ENCODE data around the gene IGFBP6. TPM values are rescaled to one million over a fixed set of nuclear protein-coding genes. Genes with fewer than 3 reads are reported as not detected.
"Not testable (repeated sequence)": the region's sequence is repeated elsewhere in the genome, so short reads cannot be mapped to it uniquely, and the experiment has no call there.

IGFBP6 gene
- total RNA-seq, 1 donor from 2014 or later, result 195 TPM

DNA sequence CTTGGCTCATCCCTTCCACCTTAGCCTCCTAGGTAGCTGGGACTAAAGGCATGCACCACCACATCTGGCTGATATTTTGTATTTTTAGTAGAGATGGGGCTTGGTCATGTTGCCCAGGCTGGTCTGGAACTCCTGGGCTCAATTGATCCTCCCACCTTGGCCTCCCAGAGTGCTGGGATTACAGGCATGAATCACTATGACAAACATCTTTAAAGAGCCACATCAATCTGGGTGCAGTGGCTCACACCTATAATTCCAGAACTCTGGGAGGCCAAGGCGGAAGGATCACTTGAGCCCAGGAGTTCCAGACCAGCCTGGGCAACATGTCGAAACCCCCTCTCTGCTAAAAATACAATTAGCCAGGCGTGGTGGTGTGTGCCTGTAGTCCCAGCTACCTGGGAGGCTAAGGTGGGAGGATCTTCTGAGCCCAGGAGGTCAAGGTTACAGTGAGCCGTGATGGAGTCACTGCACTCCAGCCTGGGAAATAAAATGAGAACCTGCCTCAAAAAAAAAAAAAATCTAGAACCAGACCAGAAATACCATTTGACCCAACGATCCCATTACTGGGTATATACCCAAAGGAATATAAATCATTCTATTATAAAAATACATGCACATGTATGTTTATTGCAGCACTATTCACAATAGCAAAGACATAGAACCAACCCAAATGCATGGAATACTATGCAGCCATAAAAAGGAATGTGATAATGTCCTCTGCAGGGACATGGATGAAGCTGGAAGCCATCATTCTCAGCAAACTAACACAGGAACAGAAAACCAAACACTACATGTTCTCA is 2.5 kb upstream of the IGFBP6 start:
- DNase-seq (ENCODE audit: low spot score), result peak; percentile 39

GRCh38 chr12:53095596-53095895 is 1.9 kb upstream of the IGFBP6 start:
- peak; percentile 26 for DNase-seq (ENCODE audit: low spot score)

GRCh38 chr12:53096089-53096741 is 1.3 kb upstream of the IGFBP6 start:
- DNase-seq (ENCODE audit: low spot score), result peak; percentile 91

- peak; percentile 49 for DNase-seq (ENCODE audit: low spot score)
These were observed 708 bp upstream of the IGFBP6 start for GRCh38 chr12:53096759-53097158.

GRCh38 chr12:53097207-53097563 is 282 bp upstream of the IGFBP6 start:
- DNase-seq (ENCODE audit: low spot score), result peak; percentile 78

DNA sequence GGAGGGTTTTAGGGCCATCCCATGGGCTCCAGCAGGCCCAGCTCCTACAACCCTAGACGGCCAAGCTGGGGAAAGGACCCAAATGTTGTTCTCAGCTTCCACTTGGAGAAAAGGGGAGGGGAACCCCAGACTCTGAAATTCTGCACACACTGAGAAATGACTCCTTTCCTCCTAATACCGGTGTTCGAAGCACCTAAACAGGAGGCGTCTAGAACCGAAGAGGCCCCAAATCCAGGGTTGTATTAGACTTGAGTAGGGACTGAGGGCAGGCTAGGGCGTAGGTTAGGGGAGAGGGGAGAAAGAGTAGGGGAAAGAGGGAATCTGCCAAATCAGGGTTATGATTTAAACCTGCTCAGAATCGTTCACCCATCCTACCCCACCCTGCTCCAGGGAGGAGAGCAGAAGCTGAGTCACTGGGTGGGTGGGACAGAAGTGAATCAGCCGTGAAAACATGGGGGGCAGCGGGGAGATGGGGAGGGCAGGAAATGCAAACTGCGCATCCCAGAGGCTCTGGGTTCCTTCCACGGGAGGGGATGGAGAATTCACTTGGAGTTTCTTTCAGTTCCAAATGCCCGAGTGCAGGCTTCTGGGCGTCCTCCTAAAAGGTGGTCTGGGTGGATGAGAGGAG is 1.0 kb downstream of the IGFBP6 start:
- peak; percentile 84 for DNase-seq (ENCODE audit: low spot score)

GRCh38 chr12:53099071-53099882 is 1.8 kb downstream of the IGFBP6 start:
- DNase-seq (ENCODE audit: low spot score), result peak; percentile 97

GRCh38 chr12:53100466-53101151 is 3.1 kb downstream of the IGFBP6 start:
- DNase-seq (ENCODE audit: low spot score), result peak; percentile 82

- DNase-seq (ENCODE audit: low spot score), result peak; percentile 24
These were observed 3.8 kb downstream of the IGFBP6 start for GRCh38 chr12:53101266-53101665.

DNA sequence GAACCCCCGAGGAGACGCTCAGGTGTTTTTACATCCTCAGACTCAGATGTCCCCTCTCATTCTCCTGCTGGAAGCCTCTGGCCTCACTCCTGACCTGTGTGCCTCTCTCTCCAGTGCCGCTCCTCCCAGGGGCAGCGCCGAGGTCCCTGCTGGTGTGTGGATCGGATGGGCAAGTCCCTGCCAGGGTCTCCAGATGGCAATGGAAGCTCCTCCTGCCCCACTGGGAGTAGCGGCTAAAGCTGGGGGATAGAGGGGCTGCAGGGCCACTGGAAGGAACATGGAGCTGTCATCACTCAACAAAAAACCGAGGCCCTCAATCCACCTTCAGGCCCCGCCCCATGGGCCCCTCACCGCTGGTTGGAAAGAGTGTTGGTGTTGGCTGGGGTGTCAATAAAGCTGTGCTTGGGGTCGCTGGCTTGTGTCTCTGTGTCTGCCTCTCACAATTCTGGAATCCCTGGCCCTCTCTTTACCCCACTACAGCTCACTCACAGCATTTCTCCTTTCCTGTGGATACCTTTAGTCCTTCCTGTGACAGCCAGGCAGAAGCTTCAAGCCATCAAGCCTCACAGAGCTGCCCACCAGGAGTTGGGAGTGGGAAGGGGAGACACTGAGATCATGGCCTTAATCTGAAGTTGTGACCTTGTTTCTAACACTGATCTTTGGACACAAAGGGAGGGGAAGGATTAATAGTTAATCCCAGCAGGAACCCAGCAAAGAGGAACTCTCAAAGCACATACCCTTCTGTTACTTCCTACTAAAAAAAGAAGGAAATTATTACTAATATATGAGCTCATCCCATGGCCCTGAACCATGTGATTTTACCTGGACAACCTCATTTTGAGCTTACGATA is 4.7 kb downstream of the IGFBP6 start:
- peak; percentile 64 for DNase-seq (ENCODE audit: low spot score)

DNA sequence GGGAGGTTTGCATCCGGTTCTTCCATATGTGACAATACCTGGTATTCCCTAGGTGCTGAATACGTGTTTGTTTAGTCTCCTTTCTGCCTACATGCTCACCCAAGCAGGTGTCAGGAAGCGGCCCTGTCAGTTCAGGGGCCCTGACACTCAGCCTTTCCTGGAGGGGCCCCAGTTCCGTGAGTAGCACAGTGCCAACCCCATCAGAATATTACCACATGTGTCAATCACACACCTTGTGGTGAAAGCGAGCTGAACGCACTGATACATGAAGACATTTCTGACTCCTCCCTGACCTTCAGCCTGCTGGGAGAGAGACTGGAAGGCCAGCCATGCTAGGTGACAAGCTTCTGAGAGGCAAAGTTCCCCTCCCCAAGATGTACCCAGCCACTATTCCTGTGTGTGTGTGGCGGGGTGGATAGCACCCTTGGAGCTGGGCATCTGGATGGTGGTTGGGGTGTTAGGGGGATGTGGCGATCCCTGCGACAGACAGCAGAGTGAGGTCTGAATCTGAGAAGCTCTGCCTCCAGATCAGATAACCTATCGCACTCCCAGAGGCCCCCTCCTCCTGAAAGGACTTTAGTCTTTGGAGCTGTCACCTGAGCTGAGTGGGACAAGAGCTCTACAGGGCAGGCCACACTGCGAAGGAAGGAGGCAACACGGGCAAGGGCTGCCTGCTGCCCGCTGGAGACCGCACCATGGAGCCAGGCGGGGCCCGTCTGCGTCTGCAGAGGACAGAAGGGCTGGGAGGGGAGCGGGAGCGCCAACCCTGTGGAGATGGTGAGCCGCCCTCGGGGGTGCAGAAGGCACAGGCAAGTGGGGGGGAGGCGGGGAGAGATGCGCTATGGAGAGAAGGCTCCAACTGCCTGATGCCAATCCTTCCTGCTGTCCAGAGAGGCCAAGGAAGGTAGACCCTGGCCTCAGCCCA is 5.7 kb downstream of the IGFBP6 start, which contains the start of gene SOAT2:
Gene SOAT2, plus strand, starts transcription at position 604 of the 925 bp plus-strand sequence. Its CDS starts 92 bp downstream, at position 696.
- peak; percentile 89 for DNase-seq (ENCODE audit: low spot score)

DNA sequence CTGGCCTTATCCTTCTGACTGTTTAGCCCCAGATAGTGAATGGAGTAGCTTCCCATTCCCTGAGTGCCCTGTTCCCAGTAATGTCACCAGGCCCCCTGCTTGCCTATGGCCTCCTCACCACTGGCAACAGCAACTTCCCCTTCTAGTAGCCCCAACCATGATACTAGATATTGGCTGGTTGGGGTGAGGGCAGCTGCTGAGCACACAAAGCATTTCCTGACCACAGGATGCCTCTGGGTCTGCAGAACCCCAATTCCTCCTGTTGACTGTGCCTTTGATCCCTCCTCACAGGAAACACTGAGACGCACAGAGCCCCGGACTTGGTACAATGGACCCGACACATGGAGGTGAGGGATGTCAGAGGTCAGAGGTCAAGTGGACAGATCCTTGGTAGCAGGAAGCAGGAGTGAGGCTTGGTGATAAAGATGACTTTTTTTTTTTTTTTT is 6.4 kb downstream of the IGFBP6 start:
- DNase-seq (ENCODE audit: low spot score), result peak; percentile 37

GRCh38 chr12:53105256-53105655 is 7.8 kb downstream of the IGFBP6 start:
- DNase-seq (ENCODE audit: low spot score), result peak; percentile 64

DNA sequence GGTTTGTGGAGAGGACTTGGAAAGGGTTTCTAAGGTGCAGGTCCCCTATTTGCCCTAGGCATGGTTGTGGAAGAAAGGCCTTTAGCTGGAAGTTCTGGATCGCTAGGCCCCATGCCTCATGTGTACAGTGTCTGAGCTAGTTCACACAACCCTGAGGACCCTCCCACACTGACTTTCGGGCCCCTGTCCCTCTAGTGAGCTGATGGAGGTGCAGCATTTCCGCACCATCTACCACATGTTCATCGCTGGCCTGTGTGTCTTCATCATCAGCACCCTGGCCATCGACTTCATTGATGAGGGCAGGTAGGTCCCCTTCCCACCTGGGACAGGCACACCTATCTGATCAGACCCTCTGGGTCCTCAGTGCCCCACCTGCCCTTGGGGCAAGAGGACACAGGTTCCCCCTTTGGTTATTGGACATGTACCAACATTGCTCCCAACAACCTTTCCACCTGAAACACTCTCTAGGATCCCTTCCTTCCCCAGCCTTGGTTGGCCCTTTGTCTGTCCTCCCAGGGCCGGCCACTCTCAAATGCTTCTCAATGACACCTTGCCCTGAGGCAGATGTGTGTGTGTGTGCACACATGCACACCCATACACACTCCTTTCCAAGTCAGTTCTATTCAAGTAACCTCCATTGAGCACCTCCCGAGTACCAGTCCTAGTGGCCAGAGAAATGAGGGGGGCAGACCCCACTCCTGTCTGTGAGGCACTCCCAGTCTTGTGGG is 8.4 kb downstream of the IGFBP6 start:
- peak; percentile 84 for DNase-seq (ENCODE audit: low spot score)

DNA sequence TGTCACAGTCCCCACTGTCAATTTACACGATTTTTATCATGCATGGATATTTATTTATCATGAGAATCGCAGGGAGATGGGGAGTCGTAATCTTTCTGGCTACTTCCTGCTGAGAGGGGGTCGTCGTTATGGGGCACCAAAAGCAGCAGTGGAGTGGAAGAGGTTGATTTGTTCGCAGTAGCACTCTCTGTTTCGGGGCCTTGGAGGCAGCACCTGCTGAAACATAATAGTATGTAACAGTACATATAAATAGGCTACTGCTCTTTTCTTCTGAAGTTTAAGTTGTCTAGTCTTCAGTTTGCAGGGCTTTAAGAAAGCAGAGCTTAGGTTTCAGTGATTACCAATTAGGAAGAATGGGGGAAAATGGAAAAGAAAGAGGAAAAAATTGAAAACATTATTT is 9.7 kb downstream of the IGFBP6 start:
- peak; percentile 12 for DNase-seq (ENCODE audit: low spot score)

- not testable (repeated sequence) for DNase-seq (ENCODE audit: low spot score)
These were observed 15.0 kb downstream of the IGFBP6 start for GRCh38 chr12:53112431-53112830.

DNA sequence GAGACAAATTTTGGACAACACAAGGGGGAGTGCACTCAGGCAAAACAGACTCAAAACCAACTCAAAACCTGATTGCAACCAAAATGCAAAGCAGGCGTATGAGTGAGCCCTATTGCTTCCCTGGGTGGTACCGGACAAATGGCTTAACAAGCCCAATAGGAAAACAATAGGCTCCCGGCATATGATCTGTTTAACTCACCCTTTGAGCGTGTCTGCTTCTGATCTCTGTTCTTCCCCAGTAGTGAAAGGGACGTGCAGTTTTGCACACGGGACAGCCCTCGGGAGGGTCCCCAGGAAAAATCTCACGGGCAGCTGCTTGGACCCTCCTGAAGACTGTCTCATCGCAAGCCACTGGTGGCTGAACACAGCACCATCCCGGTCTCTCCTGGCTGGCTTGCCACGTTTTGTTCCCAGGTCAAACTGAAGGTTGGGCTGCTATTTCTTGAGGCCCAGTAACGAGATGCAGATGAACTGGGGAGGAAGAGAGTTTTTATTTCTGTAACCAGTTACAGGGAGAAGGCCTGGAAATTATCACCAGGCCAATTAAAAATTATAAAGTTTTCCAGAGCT is 15.8 kb downstream of the IGFBP6 start:
- DNase-seq (ENCODE audit: low spot score), result peak; percentile 18

- DNase-seq (ENCODE audit: low spot score), result no peak
These were observed 16.5 kb downstream of the IGFBP6 start for GRCh38 chr12:53113951-53114350.
